NCI-H187 treated with DMSO at 0.1 percent for 48 hours (cell line): ENCODE data around the gene DEFB123.

Experiments used
- DNase-seq: peaks from one replicate; lab custom pipeline; 2025; lab: John Stamatoyannopoulos, UW

DEFB123 gene

GRCh38 chr20:31474097-31474436, 33.6 kb downstream of the DEFB123 start:
- DNase-seq: no peak

- DNase-seq: no peak
These were observed 34.5 kb downstream of the DEFB123 start, which contains the start of the genes DEFB124 and REM1 for GRCh38 chr20:31474758-31475427. TSS of gene DEFB124 (minus strand) at chr20:31475127. CDS start at chr20:31473013, 2,114 bp downstream. TSS of gene REM1 (plus strand) at chr20:31475288. CDS start at chr20:31476446, 1,158 bp downstream.

GRCh38 chr20:31475472-31476293, 35.3 kb downstream of the DEFB123 start:
- no peak for DNase-seq

GRCh38 chr20:31476294-31476585, 35.8 kb downstream of the DEFB123 start:
- DNase-seq: no peak

- no peak for DNase-seq
These were observed 36.3 kb downstream of the DEFB123 start for GRCh38 chr20:31476643-31477215.

- DNase-seq: no peak
These were observed 43.6 kb downstream of the DEFB123 start for GRCh38 chr20:31484001-31484400.

GRCh38 chr20:31485450-31486339, 45.3 kb downstream of the DEFB123 start:
- no peak for DNase-seq

GRCh38 chr20:31488115-31488514, 47.7 kb downstream of the DEFB123 start:
- no peak for DNase-seq

- DNase-seq: no peak
These were observed 48.7 kb downstream of the DEFB123 start for GRCh38 chr20:31489152-31489551.

GRCh38 chr20:31490752-31491151, 50.3 kb downstream of the DEFB123 start:
- no peak for DNase-seq

- DNase-seq: no peak
These were observed 53.7 kb downstream of the DEFB123 start for GRCh38 chr20:31494131-31494530.

GRCh38 chr20:31496761-31497295, 56.4 kb downstream of the DEFB123 start:
- DNase-seq: no peak

- DNase-seq: no peak
These were observed 57.6 kb downstream of the DEFB123 start for GRCh38 chr20:31497838-31498540.
